B cell (primary cell): ENCODE data around the gene GAMT. TPM values are rescaled to one million over a fixed set of nuclear protein-coding genes. Genes with fewer than 3 reads are reported as not detected.

Experiments used
- ATAC-seq: fragments of 200-7000 bp; cut with Tn5 transposase; one replicate; pipeline ENCODE4 v1.10.0; 2021; ENCODE audit warnings: low read depth, mild to moderate bottlenecking, moderate number of reproducible peaks, moderate library complexity
- CTCF ChIA-PET: fragments of 350-600 bp; sonication (Branson Sonifier 250); formaldehyde crosslinking; loops from one replicate; lab custom pipeline; 2021; ENCODE audit warnings: antibody characterized with exemption, inconsistent platforms; lab: Charles Lee
- POLR2A ChIA-PET: fragments of 350-600 bp; sonication (Branson Sonifier 250); formaldehyde crosslinking; loops from one replicate; lab custom pipeline; 2021; ENCODE audit warnings: antibody characterized with exemption; lab: Charles Lee
- DNase-seq: peaks from one replicate; pipeline ENCODE4 v3.0.0; 2013
- H2AFZ ChIP-seq: 2 replicates; pipeline ENCODE4 v1.6.1; 2012; ENCODE audit warnings: mild to moderate bottlenecking, low read depth, low read length; ENCODE audit not compliant: insufficient read depth, poor library complexity, severe bottlenecking
- H3K27ac ChIP-seq, 2 donors: 1 replicate in 1 of 2; 2 replicates in 1 of 2; pipeline ENCODE4 v1.5.1; 2012 to 2013; ENCODE audit warnings: low read length in 2 of 2, mild to moderate bottlenecking in 2 of 2, moderate library complexity in 1 of 2
- H3K27me3 ChIP-seq, 4 experiments: fragments of 200-600 bp in 1 of 4; sonication (generic) in 1 of 4; replicated peaks in 1 of 4; 1 replicate in 2 of 4; 2 replicates in 2 of 4; pipeline versions ENCODE4 v1.6.1 to v1.7.0; 2013 to 2016; ENCODE audit warnings: low read length in 3 of 4, mild to moderate bottlenecking in 2 of 4, mixed read lengths in 1 of 4, moderate library complexity in 1 of 4; ENCODE audit not compliant: insufficient read depth in 4 of 4, control insufficient read depth in 3 of 4; ENCODE audit errors: control extremely low read depth in 1 of 4
- H3K36me3 ChIP-seq, 2 experiments: replicated peaks in 1 of 2; 1 replicate in 1 of 2; 2 replicates in 1 of 2; pipeline versions ENCODE4 v1.6.1 to v1.7.1; 2013; ENCODE audit warnings: low read length in 1 of 2; ENCODE audit not compliant: insufficient read depth in 2 of 2, control insufficient read depth in 1 of 2; ENCODE audit errors: control extremely low read depth in 1 of 2, extremely low read depth in 1 of 2
- H3K4me1 ChIP-seq, 2 donors: fragments of 200-600 bp in 1 of 2; sonication (generic) in 1 of 2; 1 replicate in 1 of 2; 2 replicates in 1 of 2; pipeline versions ENCODE4 v1.5.1 to v1.6.1; 2013 to 2017; ENCODE audit warnings: low read length in 2 of 2; ENCODE audit not compliant: control insufficient read depth in 2 of 2, insufficient read depth in 2 of 2
- H3K4me2 ChIP-seq: replicated peaks from 2 replicates; pipeline ENCODE3; 2012; ENCODE audit warnings: mild to moderate bottlenecking, low read depth, low read length; ENCODE audit not compliant: poor library complexity, severe bottlenecking
- H3K4me3 ChIP-seq, 5 experiments: fragments of 200-600 bp in 1 of 5; sonication (generic) in 1 of 5; 1 replicate in 3 of 5; 2 replicates in 2 of 5; pipeline versions ENCODE4 v1.5.1 to v1.7.0; 2011 to 2016; ENCODE audit warnings: low read length in 4 of 5, mild to moderate bottlenecking in 4 of 5, low read depth in 2 of 5, control low read depth in 1 of 5, moderate library complexity in 1 of 5; ENCODE audit not compliant: insufficient read depth in 1 of 5; ENCODE audit errors: control extremely low read depth in 1 of 5, extremely low read depth in 1 of 5
- H3K79me2 ChIP-seq: fragments of 200-600 bp; sonication (generic); one replicate; pipeline ENCODE4 v1.6.0; 2016; ENCODE audit warnings: low read length; ENCODE audit not compliant: control insufficient read depth, insufficient read depth
- H3K9ac ChIP-seq: fragments of 200-600 bp; sonication (generic); 2 replicates; pipeline ENCODE4 v1.6.1; 2017; ENCODE audit warnings: mild to moderate bottlenecking, low read length, moderate library complexity
- H3K9me3 ChIP-seq, 3 donors: one replicate each; pipeline versions ENCODE4 v1.6.1 to v1.7.1; 2013; ENCODE audit warnings: low read length in 2 of 3; ENCODE audit not compliant: control insufficient read depth in 2 of 3, insufficient read depth in 1 of 3; ENCODE audit errors: control extremely low read depth in 1 of 3
- H4K20me1 ChIP-seq: 2 replicates; pipeline ENCODE4 v1.6.0; 2012; ENCODE audit warnings: mild to moderate bottlenecking, low read length; ENCODE audit not compliant: insufficient read depth, control insufficient read depth, poor library complexity, severe bottlenecking
- H3K27ac Mint-ChIP-seq: one replicate; pipeline ENCODE4 v1.8.0; 2021; ENCODE audit warnings: mixed read lengths
- H3K27me3 Mint-ChIP-seq: one replicate; pipeline ENCODE4 v1.8.0; 2021; ENCODE audit warnings: mixed read lengths
- H3K4me1 Mint-ChIP-seq: one replicate; pipeline ENCODE4 v1.8.0; 2021; ENCODE audit warnings: mixed read lengths
- H3K4me3 Mint-ChIP-seq: one replicate; pipeline ENCODE4 v1.8.0; 2021; ENCODE audit warnings: mixed read lengths
- H3K9me3 Mint-ChIP-seq: one replicate; pipeline ENCODE4 v1.8.0; 2022; ENCODE audit warnings: mixed read lengths; ENCODE audit not compliant: insufficient read depth
- EZH2 ChIP-seq: IDR thresholded peaks from 2 replicates; pipeline ENCODE4 v1.6.1; 2012; ENCODE audit warnings: borderline replicate concordance, low read depth, mild to moderate bottlenecking, moderate library complexity, low read length; ENCODE audit not compliant: insufficient read depth, poor library complexity, severe bottlenecking
- WGBS: methylation state at CpG from one replicate; pipeline ENCODE4 v1.1.5; 2013; ENCODE audit warnings: missing lambda C conversion rate; ENCODE audit not compliant: insufficient coverage; 5-methylcytosine and 5-hydroxymethylcytosine counted together
- intact Hi-C: fragments of 100-400 bp; cut with micrococcal nuclease; formaldehyde crosslinking; loops from one replicate; pipeline ENCODE4 v1.10.0; 2022
- polyA plus RNA-seq: library from polyadenylated mRNA; depleted of rRNA; stranded (reverse); fragments of >200 nt; gene quantifications from 2 replicates; pipeline ENCODE4 v1.2.3, GENCODE V29; 2012
- total RNA-seq, 2 donors: library from RNA; stranded (reverse); fragments of 120-200 nt in 1 of 2; gene quantifications; 1 replicate in 1 of 2; 2 replicates in 1 of 2; pipeline versions ENCODE4 v1.2.3 to v1.2.4, GENCODE V29; 2013 to 2022
- TF ChIP-seq, protein P1 (sequence below): fragments of 200-600 bp; IDR thresholded peaks from one replicate; pipeline ENCODE4 v1.8.0; 2022; ENCODE audit warnings: antibody characterized with exemption, mild to moderate bottlenecking

Gene GAMT
- total and polyA plus RNA-seq, 2 donors (not counting 1 experiment from before 2014, with no cell fraction given) = 8.8 to 12.1 TPM

DNA sequence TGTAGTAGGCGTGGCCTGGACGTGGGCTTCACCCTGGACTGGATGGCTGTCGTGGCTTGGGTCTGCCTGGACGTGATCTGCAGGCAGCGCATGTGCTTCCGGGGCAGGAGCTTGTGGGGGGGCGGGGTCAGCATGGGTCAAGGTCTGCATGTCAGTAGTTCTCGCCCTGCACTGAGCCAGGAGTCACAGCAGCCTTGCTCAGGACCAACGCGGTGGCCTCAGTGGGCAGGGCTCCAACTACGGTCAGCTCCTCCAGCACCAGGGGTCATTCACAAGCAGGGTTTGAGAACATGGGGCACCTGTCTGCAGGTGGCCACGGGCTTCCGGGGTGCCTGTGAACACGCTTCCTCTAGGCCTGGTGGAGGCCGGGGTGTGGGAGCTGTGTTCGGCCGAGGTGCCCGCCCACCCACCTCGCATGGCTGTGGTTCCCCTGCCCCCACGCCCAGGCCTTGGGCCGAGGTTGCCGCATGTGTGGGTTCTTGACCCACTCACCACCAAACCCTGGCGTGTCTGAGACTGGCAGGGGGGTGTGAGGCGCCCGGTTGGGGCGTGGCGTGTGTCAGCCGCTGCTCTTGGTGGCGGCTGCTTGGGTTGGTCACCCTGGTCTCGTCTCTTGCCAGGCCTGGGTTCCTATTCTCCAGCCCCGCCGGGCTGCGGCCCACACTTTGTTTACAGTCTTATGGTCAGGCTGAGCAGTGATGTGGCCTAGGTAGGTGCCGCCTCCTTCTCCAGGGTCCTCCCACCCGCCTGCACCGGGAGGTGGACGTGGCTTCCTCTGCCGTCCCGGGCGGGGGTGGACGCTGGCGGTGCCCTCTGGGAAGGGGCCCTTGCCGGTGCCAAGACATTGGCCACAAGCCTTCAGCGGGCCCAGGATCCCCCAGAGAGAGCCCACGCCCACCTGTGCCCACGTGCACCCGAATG, 32.0 kb upstream of the GAMT start:
- Histone ChIP-seq H3K4me2 (no peak overlapping the region), H3K79me2 (peaks cover 29% of the 10 kb centered on the region), H3K4me1 (peaks cover 0 to 5% of the 10 kb centered on the region in 2 donors), H3K4me3 (no peak overlapping the region), H3K9ac (no peak overlapping the region), H3K27me3 (no peaks in the 10 kb centered on the region), H3K9me3 (no peaks in the 10 kb centered on the region), H3K27ac (no peak overlapping the region), H2AFZ (no peak overlapping the region), H4K20me1 (peaks cover 47% of the 10 kb centered on the region), H3K36me3 (peaks cover 0 to 59% of the 10 kb centered on the region in 2 experiments)
- DNase-seq (no peak), ATAC-seq (no peak)
- intact Hi-C loops = no loop called here
- H3K9me3 Mint-ChIP-seq = no peaks in the 10 kb centered on the region
- H3K4me1 Mint-ChIP-seq = peaks cover 5% of the 10 kb centered on the region
- no peak overlapping the region for H3K27ac Mint-ChIP-seq
- ChIA-PET POLR2A (no interaction called here), CTCF (no interaction called here)
- 94% methylated on average over 44 of the region's 47 CpGs for WGBS
- H3K4me3 Mint-ChIP-seq = no peak overlapping the region
- TF ChIP-seq, protein P1, sequence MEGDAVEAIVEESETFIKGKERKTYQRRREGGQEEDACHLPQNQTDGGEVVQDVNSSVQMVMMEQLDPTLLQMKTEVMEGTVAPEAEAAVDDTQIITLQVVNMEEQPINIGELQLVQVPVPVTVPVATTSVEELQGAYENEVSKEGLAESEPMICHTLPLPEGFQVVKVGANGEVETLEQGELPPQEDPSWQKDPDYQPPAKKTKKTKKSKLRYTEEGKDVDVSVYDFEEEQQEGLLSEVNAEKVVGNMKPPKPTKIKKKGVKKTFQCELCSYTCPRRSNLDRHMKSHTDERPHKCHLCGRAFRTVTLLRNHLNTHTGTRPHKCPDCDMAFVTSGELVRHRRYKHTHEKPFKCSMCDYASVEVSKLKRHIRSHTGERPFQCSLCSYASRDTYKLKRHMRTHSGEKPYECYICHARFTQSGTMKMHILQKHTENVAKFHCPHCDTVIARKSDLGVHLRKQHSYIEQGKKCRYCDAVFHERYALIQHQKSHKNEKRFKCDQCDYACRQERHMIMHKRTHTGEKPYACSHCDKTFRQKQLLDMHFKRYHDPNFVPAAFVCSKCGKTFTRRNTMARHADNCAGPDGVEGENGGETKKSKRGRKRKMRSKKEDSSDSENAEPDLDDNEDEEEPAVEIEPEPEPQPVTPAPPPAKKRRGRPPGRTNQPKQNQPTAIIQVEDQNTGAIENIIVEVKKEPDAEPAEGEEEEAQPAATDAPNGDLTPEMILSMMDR = no peak
- no peak for TF ChIP-seq EZH2
- no peaks in the 10 kb centered on the region for H3K27me3 Mint-ChIP-seq

DNA sequence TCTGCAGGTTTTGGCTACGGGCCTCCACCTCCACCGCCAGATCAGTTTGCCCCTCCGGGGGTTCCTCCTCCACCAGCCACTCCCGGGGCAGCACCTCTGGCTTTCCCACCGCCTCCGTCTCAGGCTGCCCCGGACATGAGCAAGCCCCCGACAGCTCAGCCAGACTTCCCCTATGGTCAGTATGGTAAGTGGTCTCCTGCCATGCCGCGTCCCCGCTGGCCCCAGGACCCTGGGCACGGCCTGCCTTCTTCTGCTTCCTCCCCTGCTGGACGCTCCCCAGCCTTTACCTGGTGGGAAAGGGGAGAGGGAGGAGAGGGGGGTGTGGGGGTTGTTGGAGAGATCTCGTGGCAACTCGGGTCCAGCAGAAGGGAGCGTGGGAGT, 31.2 kb upstream of the GAMT start:
- CTCF ChIA-PET = no interaction called here
- H4K20me1 ChIP-seq = peaks cover 54% of the 10 kb centered on the region
- Mint-ChIP-seq H3K27me3 (no peaks in the 10 kb centered on the region), H3K27ac (no peak overlapping the region), H3K4me1 (no peaks in the 10 kb centered on the region), H3K9me3 (no peaks in the 10 kb centered on the region), H3K4me3 (no peak overlapping the region)
- H3K9me3 ChIP-seq = no peaks in the 10 kb centered on the region
- H3K27ac ChIP-seq = no peak overlapping the region
- peaks cover 0 to 66% of the 10 kb centered on the region in 2 experiments for H3K36me3 ChIP-seq
- H3K79me2 ChIP-seq = peaks cover 28% of the 10 kb centered on the region
- H3K4me2 ChIP-seq = no peak overlapping the region
- no peak for DNase-seq
- no peaks in the 10 kb centered on the region for H3K4me1 ChIP-seq
- POLR2A ChIA-PET = no interaction called here
- intact Hi-C loops = no loop called here
- H3K9ac ChIP-seq = no peak overlapping the region
- ATAC-seq = no peak
- WGBS = 96% methylated on average over 8 of the region's 16 CpGs
- H3K27me3 ChIP-seq = no peaks in the 10 kb centered on the region
- no peak overlapping the region for H2AFZ ChIP-seq
- no peak for TF ChIP-seq EZH2
- TF ChIP-seq, protein P1 = no peak
- no peak overlapping the region for H3K4me3 ChIP-seq
